HG02763 (cell line): ENCODE measurements around the gene GNPTG.

Experiments
- ATAC-seq: cut with Tn5 transposase; IDR thresholded peaks from one replicate; pipeline ENCODE4 v1.9.1; 2021; ENCODE audit warnings: mild to moderate bottlenecking, moderate library complexity; ENCODE audit not compliant: unreplicated experiment

GNPTG gene

GRCh38 chr16:1333149-1333812 lies 18.4 kb upstream of the GNPTG start, which contains the start of gene BAIAP3:
Gene BAIAP3 (plus strand): TSS chr16:1333645. CDS start chr16:1338550, 4,905 bp downstream.
- no peak for ATAC-seq

GRCh38 chr16:1333854-1334700 lies 17.7 kb upstream of the GNPTG start:
- ATAC-seq = no peak

DNA sequence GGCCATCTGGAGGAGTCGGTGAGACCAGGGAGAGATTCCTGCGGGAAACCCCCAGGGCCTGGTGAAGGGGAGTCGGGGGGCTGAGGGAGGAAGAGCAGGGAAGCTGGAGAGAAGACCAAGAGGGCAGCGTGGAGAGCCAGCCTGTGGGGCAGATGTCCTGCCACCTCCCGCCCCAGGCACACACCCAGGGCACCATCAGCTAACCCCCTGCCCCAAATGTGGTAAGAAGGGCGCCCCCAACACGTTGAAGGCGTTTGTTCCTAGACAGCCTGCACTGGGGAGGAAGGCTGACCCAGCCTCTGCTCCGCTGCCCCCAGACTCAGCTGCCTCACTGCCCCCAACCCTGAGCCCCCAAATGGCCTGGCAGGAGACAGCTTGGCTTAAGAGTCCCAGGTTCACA lies 17.0 kb upstream of the GNPTG start:
- ATAC-seq = no peak

DNA sequence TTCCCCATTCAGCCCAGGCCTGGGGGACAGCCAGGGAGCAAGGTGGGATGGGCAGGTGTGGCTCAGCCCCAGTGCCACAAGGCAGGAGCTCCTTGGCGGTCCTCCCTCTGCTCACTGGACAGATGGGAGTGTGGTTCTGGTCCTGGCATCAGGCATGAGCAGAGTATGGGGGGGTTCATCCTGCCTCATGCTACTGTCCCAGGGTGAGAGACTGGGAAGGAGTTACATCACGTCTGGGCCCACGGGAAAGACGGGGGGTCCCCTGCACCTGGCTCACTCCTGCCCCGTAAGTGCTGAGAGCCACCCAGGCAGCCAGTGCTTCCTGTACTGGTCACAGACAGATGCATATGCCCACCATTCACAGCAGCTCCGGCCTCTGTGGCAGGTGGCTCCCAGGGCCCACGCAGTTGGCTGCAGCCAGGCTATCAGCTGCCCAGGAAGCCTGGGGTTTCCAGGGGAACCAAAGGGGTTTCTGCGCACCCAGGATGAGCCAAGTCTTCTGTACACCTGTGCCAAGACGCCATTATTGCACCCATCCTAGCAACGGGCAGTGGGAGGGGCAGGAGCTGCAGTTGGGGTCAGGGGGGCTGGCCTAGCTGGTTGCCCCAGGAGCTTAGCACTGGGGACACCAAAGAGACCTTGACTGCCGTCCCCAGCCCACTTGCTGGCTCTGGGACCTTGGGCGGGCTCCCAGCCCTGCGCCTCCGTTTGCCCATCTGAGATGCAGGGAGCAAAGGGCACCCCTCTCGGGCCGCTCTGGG lies 16.3 kb upstream of the GNPTG start:
- ATAC-seq = no peak

GRCh38 chr16:1335996-1336395 lies 15.7 kb upstream of the GNPTG start:
- ATAC-seq = no peak

GRCh38 chr16:1336619-1337018 lies 15.1 kb upstream of the GNPTG start:
- ATAC-seq = no peak

DNA sequence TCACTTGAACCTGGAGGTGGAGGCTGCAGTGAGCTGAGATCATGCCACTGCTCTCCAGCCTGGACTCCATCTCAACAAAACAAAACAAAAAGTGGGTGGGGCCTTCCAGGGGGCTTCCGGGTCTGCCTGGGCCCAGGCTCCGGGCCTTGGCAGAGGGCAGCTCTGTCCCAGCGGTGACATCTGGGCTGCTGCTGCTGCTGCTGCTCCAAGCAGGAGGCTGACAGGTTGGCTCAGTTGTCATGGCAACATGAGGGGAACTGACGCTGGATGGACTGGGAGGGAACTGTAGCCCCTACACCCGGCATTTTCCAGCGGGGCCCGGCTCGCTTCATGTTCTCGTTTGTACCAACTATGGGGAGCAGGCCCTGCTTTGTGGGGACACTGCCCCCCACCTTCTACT lies 14.2 kb upstream of the GNPTG start:
- ATAC-seq = no peak

DNA sequence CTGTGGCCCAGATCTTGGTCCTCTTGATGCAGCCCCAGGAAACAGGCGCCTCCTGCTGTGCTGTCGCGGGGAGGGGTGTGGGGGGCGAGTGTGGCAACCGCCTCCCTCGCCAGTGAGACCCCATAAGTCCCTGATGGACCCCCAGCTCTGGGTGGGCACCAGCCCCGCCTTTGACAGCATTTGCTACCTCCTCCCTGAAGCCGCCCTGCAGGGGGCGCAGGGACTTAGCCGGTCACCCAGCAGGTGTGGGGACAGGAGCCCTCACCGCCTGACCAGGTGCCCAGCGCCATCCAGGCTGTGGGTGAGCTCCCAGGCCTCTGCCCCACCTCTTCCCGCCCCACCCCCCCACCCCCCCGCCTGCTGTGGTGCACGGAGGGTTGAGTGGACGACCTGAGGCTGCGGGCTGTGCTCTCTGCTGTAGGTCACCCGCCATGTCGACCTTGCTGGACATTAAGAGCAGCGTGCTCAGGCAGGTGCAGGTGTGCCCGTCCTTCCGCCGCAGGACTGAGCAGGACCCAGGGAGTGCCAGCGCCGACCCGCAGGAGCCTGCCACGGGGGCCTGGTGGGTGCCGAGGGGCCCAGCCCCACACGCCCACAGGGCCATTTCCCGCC lies 13.5 kb upstream of the GNPTG start:
- no peak for ATAC-seq

GRCh38 chr16:1338855-1339675 lies 12.7 kb upstream of the GNPTG start:
- no peak for ATAC-seq

DNA sequence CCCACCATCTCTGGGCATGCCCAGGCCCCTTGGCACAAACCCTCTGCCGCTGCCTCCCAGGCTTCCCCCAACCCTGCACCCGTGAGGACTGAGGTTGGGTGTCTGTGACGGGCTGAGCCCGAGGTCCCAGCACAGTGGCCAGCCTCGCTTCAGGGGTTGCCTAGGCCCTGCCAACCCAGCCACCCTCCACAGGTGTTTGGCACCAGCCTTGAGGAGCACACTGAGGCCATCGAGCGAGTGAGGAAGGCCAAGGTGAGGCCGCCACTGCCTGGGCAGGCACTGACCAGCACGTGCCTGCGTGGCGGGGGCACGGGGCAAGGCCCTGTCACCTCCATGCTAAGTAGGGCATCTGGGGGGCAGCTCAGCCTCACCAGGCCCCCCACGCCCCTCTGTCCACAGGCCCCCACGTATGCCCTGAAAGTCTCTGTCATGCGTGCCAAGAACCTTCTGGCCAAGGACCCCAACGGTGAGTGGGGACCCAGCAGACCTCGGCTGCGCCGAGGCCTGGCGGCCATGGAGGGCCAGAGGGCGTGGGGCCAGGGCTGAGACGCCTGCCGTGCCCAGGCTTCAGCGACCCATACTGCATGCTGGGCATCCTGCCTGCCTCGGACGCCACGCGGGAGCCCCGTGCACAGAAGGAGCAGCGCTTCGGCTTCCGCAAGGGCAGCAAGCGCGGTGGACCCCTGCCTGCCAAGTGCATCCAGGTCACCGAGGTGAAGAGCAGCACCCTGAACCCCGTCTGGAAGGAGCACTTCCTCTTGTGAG lies 10.8 kb upstream of the GNPTG start:
- ATAC-seq = no peak

DNA sequence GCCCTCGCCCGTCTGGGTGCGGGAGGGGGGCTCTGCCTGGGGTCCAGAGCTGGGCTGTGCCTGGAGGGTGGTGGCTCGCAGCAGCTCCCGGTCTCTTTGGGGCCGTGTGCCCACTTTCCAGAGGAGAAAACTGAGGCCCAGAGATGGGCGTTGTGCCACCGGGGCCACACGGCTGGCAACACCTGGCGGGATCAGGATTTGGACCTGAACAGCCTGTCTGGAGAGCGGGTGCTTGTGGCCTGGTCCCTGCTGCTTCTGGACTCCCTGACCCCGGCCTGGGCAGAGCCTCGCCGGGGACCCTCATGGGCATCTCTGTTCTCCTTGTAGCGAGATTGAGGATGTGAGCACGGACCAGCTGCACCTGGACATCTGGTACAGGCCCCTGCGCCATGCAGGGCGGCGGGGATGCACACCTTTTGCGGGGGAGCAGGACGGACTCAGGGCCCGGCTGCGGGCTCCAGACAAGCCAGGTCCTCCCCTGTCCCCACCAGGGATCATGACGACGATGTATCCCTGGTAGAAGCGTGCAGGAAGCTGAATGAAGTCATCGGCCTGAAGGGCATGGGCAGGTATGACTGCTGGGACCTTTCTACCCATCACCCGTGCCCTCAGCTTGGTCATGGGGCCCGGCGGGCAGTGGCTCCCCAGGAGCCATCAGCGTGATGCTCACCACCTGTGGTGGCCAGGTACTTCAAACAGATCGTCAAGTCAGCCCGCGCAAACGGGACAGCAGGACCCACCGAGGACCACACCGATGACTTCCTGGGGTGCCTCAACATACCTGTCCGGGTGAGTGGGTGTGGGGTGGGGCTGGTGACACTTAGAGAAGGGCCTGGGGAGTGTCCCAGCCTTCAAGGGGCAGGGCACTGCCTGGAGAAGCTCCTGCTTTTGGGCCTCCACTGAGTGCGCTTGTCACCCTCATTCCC lies 10.0 kb upstream of the GNPTG start:
- ATAC-seq = no peak

DNA sequence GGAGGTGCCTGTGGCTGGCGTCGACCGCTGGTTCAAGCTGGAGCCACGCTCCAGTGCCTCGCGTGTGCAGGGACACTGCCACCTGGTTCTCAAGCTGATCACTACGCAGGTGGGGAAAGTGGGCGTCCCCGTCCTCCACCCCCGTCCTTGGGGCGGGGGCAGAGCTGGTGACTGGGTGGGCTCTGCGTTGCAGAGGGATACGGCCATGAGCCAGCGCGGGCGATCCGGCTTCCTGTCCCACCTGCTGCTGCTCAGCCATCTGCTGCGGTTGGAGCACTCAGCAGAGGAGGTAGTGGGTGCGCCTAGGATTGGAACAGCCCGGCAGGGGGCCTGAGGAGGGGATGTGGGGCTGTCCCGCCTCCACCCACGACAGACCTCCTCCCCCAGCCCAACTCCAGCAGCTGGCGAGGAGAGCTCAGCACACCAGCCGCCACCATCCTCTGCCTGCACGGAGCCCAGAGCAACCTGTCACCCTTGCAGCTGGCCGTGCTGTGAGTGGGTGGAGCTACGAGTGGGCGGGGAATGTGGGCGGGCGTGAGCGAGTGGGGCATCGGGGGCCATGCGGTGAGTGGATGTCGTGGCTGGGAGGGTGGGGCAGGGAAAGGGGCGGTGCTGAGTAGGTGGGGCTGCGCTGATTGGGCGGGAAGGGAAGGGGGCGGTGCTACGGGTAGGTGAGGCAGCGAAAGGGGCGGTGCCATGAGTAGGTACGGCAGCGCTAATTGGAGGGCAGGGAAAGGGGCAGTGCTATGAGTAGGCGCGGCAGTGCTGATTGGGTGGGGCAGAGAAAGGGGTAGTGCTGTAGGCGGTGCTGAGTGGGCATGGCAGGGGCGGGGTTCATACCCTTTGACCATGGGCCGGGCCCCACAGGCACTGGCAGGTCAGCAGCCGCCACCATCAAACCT lies 9.0 kb upstream of the GNPTG start:
- ATAC-seq = peak; percentile 91

- ATAC-seq = no peak
Measured at GRCh38 chr16:1343428-1344242, 8.1 kb upstream of the GNPTG start.

DNA sequence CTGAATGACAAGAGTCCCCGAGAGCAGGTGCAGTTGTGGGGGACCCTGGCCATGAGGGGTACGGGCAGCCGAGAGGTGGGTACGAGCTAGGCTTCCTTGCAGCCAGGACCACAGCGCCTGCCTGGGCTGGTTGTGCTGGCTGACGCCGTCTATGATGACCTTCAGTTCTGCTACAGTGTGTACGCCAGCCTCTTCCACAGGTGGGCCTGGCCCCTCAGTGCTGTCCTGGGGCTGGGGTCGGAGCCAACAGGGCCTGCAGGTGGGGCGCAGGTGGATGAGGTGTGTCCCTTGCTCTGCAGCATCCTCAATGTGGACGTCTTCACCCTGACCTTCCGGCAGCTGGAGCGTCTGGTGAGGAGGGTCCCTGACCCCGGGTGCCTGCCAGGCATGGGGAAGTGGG lies 7.2 kb upstream of the GNPTG start:
- no peak for ATAC-seq

DNA sequence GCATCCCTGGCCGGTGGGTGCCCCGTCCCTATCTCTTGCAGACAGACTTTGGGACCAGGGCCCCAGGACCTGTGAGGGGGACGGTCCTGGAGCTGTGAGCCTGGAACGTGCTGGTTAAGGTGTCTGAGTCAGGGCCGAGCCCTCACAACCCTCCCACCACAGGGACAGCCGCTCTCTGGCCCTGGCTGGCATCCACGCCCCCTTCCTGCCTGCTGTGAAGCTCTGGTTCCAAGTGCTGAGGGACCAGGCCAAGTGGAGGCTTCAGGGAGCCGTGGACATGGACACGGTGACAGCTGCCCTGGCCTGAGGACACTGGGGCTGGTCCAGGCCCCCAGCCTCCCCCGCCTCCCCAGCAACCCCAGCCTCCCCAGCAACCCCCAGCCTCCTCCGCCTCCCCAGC lies 6.6 kb upstream of the GNPTG start:
- no peak for ATAC-seq

DNA sequence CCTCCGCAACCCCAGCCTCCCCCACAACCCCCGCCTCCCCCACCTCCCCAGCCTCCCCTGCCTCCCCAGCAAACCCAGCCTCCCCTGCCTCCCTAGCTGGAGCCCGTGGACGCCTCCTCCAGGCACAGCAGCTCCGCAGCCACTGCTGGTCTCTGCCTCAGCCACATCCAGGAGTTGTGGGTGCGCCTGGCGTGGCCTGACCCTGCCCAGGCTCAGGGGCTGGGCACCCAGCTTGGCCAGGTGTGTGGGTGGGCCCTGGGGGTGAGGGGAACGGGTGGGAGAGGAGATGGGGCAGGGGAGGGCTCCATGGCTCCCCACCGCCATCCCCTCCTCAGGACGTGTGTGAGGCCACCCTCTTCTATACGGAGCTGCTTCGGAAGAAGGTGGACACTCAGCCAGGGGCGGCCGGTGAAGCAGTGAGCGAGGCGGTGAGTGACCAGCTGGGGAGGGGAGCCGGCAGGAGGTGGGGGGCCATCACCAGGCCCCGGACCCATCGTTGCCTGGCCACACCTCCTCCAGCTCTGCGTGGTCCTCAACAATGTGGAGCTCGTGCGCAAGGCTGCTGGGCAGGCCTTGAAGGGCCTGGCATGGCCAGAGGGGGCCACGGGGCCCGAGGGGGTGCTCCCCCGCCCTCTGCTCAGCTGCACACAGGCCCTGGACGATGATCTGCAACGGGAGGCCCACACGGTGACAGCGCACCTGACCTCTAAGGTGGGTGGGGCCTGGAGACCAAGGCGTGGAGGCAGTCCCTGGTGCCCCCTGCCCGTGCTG lies 5.9 kb upstream of the GNPTG start:
- ATAC-seq = no peak
